Fibroblast of lung (primary cell): ENCODE data around the gene KNDC1. TPM values are rescaled to one million over a fixed set of nuclear protein-coding genes. Genes with fewer than 3 reads are reported as not detected.

Source experiments
- DNase-seq, 2 donors: peaks; one replicate each; pipeline versions ENCODE4 v3.0.0 to v3.0.0-alpha.2; 2010; ENCODE audit warnings: low read depth in 2 of 2
- H2AFZ ChIP-seq: 2 replicates; pipeline ENCODE4 v1.5.1; 2012; ENCODE audit warnings: low read length, control low read depth, inconsistent platforms
- H3K27ac ChIP-seq: 2 replicates; pipeline ENCODE4 v1.5.1; 2011; ENCODE audit warnings: low read length, control low read depth; ENCODE audit not compliant: insufficient read depth
- H3K27me3 ChIP-seq: 2 replicates; pipeline ENCODE4 v1.5.1; 2011; ENCODE audit warnings: mild to moderate bottlenecking, low read length; ENCODE audit not compliant: control insufficient read depth, insufficient read depth
- H3K36me3 ChIP-seq: 2 replicates; pipeline ENCODE4 v1.5.1; 2011; ENCODE audit warnings: low read length; ENCODE audit not compliant: control insufficient read depth, insufficient read depth
- H3K4me1 ChIP-seq: 2 replicates; pipeline ENCODE4 v1.5.1; 2011; ENCODE audit warnings: low read length; ENCODE audit not compliant: control insufficient read depth, insufficient read depth; ENCODE audit errors: extremely low read depth
- H3K4me2 ChIP-seq: 2 replicates; pipeline ENCODE4 v1.5.1; 2011; ENCODE audit warnings: low read length, control low read depth; ENCODE audit not compliant: insufficient read depth; ENCODE audit errors: extremely low read depth
- H3K4me3 ChIP-seq, 4 experiments: fragments of 200-600 bp in 1 of 4; sonication (generic) in 1 of 4; replicated peaks in 1 of 4; 2 replicates each; pipeline ENCODE4 v1.5.1; 2011 to 2016; ENCODE audit warnings: low read length in 4 of 4, low read depth in 3 of 4, mild to moderate bottlenecking in 3 of 4, control low read depth in 2 of 4, inconsistent platforms in 1 of 4, mixed read lengths in 1 of 4; ENCODE audit not compliant: insufficient read depth in 1 of 4; ENCODE audit errors: control extremely low read depth in 1 of 4
- H3K79me2 ChIP-seq: 2 replicates; pipeline ENCODE4 v1.5.1; 2012; ENCODE audit warnings: mild to moderate bottlenecking, low read length, inconsistent platforms; ENCODE audit not compliant: control insufficient read depth, insufficient read depth
- H3K9ac ChIP-seq: 2 replicates; pipeline ENCODE4 v1.5.1; 2011; ENCODE audit warnings: mild to moderate bottlenecking, low read length, control low read depth; ENCODE audit not compliant: insufficient read depth
- H3K9me3 ChIP-seq: 2 replicates; pipeline ENCODE4 v1.5.1; 2012; ENCODE audit warnings: low read depth, low read length; ENCODE audit not compliant: control insufficient read depth, insufficient read depth
- H4K20me1 ChIP-seq: 2 replicates; pipeline ENCODE4 v1.5.1; 2011; ENCODE audit warnings: low read length; ENCODE audit not compliant: control insufficient read depth, insufficient read depth; ENCODE audit errors: extremely low read depth
- CTCF ChIP-seq, 2 donors: IDR thresholded peaks in 1 of 2; conservative IDR thresholded peaks in 1 of 2; 1 replicate in 1 of 2; 2 replicates in 1 of 2; pipeline ENCODE4 v1.5.1; 2011 to 2012; ENCODE audit warnings: low read length in 2 of 2, control low read depth in 1 of 2, inconsistent platforms in 1 of 2, low read depth in 1 of 2, mild to moderate bottlenecking in 1 of 2
- EZH2 ChIP-seq: IDR thresholded peaks from 2 replicates; pipeline ENCODE4 v1.5.1; 2012; ENCODE audit warnings: low read length, control low read depth, mild to moderate bottlenecking; ENCODE audit errors: missing control alignments
- polyA plus RNA-seq, 2 donors: library from polyadenylated mRNA; depleted of rRNA in 1 of 2; stranded (reverse) in 1 of 2; unstranded in 1 of 2; fragments of >200 nt; gene quantifications; 2 replicates each; pipeline ENCODE4 v1.2.1, GENCODE V29; 2011 to 2012; ENCODE audit warnings: missing spikeins in 1 of 2
- total RNA-seq: library from RNA; depleted of rRNA; stranded (reverse); fragments of >200 nt; gene quantifications from 2 replicates; pipeline ENCODE4 v1.2.1, GENCODE V29; 2014

The KNDC1 gene
- total and polyA plus RNA-seq, 2 donors (not counting 1 experiment from before 2014, with no cell fraction given), result 0.20 to 0.50 TPM

- TF ChIP-seq CTCF (conservative IDR thresholded peaks at IDR 0.05 in 1 of 2, IDR thresholded peaks at IDR 0.05 in 1 of 2; ENCODE audit: low read depth in 1 of 2, low read length in 2 of 2), result no peak
- no peak for TF ChIP-seq EZH2
- Histone ChIP-seq H3K4me2 (no peak overlapping the region), H3K4me3 (no peak overlapping the region), H2AFZ (no peak overlapping the region), H3K9ac (no peak overlapping the region), H3K27ac (no peak overlapping the region), H3K79me2 (no peaks in the 10 kb centered on the region), H3K9me3 (peaks cover 2% of the 10 kb centered on the region), H3K27me3 (no peaks in the 10 kb centered on the region), H3K36me3 (no peaks in the 10 kb centered on the region), H3K4me1 (no peaks in the 10 kb centered on the region), H4K20me1 (no peaks in the 10 kb centered on the region)
- no peak for DNase-seq
Measured at GRCh38 chr10:133126431-133127290, 33.4 kb upstream of the KNDC1 start.

- Histone ChIP-seq H3K4me3 (no peak overlapping the region), H3K27me3 (no peaks in the 10 kb centered on the region), H3K4me2 (no peak overlapping the region), H3K27ac (no peak overlapping the region), H4K20me1 (no peaks in the 10 kb centered on the region), H3K4me1 (no peaks in the 10 kb centered on the region), H3K36me3 (no peaks in the 10 kb centered on the region), H3K9me3 (no peaks in the 10 kb centered on the region), H3K79me2 (no peaks in the 10 kb centered on the region), H2AFZ (no peak overlapping the region), H3K9ac (no peak overlapping the region)
- no peak for DNase-seq
- no peak for TF ChIP-seq EZH2
- no peak for TF ChIP-seq CTCF (conservative IDR thresholded peaks at IDR 0.05 in 1 of 2, IDR thresholded peaks at IDR 0.05 in 1 of 2; ENCODE audit: low read depth in 1 of 2, low read length in 2 of 2)
Measured at GRCh38 chr10:133127291-133128125, 32.5 kb upstream of the KNDC1 start.
